GM18507 (cell line): Measurements from ENCODE around the gene VCL.
A peak's percentile ranks its signal among the peaks of the same experiment; 100 is the strongest.

ENCODE experiments used
- DNase-seq: peaks from one replicate; pipeline ENCODE4 v3.0.0; 2011; ENCODE audit warnings: low read depth; ENCODE audit not compliant: insufficient read length; ENCODE audit errors: extremely low spot score
- FAIRE-seq: peaks from 2 replicates; lab custom pipeline; 2011; peaks lifted over from hg19 to GRCh38; lab: Jason Lieb, UNC

The VCL gene

GRCh38 chr10:73970845-73971244, 27.1 kb upstream of the VCL start:
- DNase-seq: no peak
- FAIRE-seq: no peak

- DNase-seq (no peak), FAIRE-seq (peak; percentile 36)
Measured at GRCh38 chr10:73971636-73972354, 26.1 kb upstream of the VCL start.

GRCh38 chr10:73973427-73973826, 24.5 kb upstream of the VCL start:
- no peak for DNase-seq
- FAIRE-seq: no peak

GRCh38 chr10:73974309-73974946, 23.5 kb upstream of the VCL start:
- DNase-seq: no peak
- peak; percentile 54 for FAIRE-seq

- no peak for DNase-seq
- FAIRE-seq: no peak
Measured at GRCh38 chr10:73975388-73975787, 22.5 kb upstream of the VCL start.

GRCh38 chr10:73979141-73979808, 18.6 kb upstream of the VCL start:
- no peak for FAIRE-seq
- DNase-seq: no peak

GRCh38 chr10:73979809-73980433, 18.0 kb upstream of the VCL start:
- DNase-seq (no peak), FAIRE-seq (no peak)

- no peak for FAIRE-seq
- DNase-seq: no peak
Measured at GRCh38 chr10:73981812-73982211, 16.1 kb upstream of the VCL start.

GRCh38 chr10:73983096-73984047, 14.5 kb upstream of the VCL start:
- DNase-seq (no peak), FAIRE-seq (no peak)

- no peak for FAIRE-seq
Measured at GRCh38 chr10:73989594-73990150, 8.2 kb upstream of the VCL start.

GRCh38 chr10:73991203-73991883, 6.6 kb upstream of the VCL start:
- FAIRE-seq (no peak), DNase-seq (no peak)

More at GRCh38 chr10:73989594-73990150, 8.2 kb upstream of the VCL start:
- DNase-seq: no peak

- FAIRE-seq (peak; percentile 68), DNase-seq (no peak)
Measured at GRCh38 chr10:73991884-73992245, 6.1 kb upstream of the VCL start.

GRCh38 chr10:73992899-73993788, 4.8 kb upstream of the VCL start:
- FAIRE-seq (no peak), DNase-seq (no peak)

GRCh38 chr10:73995035-73995358, 2.9 kb upstream of the VCL start:
- no peak for FAIRE-seq
- no peak for DNase-seq

GRCh38 chr10:73997461-73997786, 492 bp upstream of the VCL start:
- DNase-seq (no peak), FAIRE-seq (no peak)

GRCh38 chr10:73998623-73998928, 660 bp downstream of the VCL start:
- no peak for FAIRE-seq
- DNase-seq: no peak

GRCh38 chr10:73998929-73999691, 1.2 kb downstream of the VCL start:
- DNase-seq: no peak
- no peak for FAIRE-seq
